Fibroblast of skin of abdomen (primary cell): Measurements from ENCODE around the gene STRN3.

ENCODE experiments used
- DNase-seq: peaks from one replicate; pipeline ENCODE4 v3.0.0-alpha.2; 2013

Gene STRN3

DNA sequence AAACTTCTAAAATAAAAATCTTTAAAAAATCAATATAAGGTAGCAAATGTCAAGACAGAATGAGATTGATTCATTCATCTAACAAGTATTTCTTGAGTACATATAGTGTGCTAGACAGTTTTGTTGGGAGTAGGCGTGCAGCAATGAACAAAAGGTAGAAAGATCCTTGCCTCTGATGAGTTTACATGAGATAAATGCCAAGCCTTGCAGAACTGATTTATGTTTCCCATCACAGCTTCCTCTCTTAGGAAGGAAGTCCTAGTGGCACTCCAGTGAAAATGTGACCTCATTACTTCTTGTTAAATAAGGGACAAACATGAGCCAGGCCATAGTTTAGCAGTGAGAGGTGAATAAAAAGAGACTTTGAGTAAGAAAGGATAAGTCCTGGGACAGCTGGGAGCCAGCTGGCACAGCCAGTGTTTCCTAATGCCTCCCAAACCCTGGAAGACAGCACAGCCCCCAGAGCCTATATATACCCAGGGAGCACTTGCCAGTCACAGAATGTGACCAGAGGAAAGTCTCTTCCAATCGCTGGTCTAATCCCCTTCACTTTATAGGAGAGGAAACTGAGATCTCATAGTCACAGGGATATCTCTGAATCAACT is 156.5 kb downstream of the STRN3 start:
- no peak for DNase-seq

DNA sequence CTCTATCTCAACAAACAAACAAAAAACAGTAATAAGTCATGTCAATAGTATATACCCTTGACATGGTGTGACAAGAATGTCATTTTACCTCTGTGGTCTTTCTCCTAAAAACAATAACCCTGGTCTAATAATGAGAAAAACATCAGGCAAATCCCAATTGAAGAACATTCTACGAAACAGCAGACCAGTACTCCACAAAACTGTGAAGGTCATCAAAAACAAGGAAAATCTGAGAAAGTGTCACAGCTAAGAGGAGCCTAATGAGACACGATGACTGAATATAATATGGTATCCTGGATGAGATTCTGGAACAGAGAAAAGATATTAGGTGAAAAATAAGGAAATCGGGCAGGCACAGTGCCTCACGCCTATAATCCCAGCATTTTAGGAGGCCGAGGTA is 157.4 kb downstream of the STRN3 start:
- no peak for DNase-seq

DNA sequence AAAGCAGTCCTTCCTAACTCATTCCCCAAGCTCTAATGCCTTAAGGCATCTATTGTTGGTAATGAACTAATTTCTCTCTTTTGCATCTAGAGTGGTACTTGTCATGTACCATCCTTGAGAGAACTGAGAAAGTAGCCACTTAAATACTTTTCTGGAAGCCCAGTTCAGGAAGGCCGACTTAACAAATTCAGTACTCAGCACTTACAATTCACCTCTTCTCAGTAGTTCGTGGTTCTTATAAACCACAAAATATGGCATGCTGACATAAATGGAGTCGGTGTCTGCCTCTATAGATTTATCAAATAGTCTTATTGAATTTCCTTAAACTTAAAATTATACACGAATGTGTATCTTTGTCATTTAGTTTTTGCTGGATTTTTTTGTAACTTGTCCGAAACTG is 161.2 kb downstream of the STRN3 start:
- DNase-seq, result no peak

DNA sequence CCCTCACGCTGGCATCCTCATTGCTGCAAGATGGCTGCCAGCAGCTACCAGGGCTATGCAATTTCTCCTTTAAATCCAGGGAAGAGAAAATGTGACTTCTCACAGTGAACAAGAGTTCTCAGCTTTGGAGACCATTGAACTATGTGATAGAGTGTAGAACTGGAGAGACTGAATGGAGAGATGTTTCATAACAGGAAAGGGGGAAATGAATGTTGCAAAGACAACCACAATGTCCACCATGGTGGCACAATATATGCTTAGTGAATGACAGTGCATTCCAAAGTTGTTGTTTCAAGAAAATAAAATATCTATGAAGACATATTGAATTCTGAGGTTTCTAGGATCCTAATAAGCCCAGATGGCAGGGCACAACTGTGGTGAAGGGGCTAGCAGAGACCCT is 165.0 kb downstream of the STRN3 start:
- DNase-seq, result no peak

DNA sequence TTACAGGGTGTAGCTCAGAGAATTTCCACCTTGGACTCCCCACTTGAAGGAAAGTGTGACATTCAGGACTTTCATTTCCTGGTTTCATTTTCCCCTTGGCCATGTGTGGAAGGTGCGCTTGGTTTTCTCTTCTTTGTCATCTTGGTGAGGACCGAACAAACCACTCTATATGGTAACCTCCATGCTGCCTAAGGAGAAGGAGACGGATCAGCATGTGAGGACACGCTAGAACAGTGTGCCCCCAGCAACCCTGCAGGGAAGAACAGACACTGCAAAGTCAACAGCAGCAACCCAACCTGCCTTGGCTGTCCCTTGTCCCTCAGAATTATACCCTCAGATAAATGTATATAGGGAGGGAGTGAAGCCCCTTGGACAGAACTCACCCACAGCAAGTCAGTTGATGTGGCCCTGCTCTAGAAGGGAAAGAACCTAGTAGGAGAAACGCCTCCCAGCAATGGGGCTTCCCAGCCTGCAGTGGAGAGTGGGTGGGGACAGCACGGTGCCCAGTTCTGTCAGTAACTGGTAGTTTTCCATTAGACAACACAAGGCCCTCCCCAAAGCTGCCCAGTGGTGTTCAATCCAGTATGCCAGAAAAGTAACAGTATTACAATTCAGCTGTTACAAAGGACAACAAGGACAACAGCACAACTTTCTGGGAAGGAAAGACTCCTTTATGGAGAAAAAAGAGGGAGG is 170.7 kb downstream of the STRN3 start:
- DNase-seq, result no peak

DNA sequence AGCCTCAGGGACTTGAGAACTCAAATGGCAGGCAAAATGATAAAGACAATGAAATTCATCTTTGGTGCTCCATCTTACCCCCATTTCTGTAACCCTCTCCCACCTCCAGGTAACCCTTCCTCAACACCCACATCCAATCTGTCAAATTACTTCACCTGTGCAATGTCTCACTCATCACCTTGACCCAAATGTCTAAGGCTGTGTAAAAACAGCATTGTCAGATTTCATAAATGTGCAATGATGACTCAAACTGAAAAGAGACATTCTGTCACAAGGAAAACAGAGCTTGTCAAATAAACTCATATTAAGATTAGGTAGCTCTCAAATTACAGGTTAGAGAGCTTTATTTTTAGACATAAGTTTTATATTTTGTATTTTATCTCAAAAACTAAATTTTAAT is 171.7 kb downstream of the STRN3 start:
- no peak for DNase-seq

DNA sequence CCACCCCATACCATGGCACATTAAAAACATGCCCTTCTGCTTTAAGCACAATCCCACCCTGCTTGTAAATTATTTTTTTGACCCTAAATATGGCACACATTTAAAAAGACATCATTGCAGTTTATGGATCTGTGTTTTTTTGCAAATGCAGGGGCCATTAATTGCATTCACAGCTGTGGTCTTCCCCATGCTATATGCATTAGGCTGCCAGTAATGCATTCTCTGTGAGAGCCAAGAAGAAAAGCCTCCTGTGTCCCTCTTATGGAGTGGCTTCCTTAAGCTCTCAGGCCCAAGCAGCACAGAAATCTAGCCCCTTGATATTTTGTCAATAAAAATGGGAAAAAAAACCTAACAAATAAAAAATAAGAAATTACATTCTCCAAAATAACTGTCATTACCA is 172.2 kb downstream of the STRN3 start:
- no peak for DNase-seq

DNA sequence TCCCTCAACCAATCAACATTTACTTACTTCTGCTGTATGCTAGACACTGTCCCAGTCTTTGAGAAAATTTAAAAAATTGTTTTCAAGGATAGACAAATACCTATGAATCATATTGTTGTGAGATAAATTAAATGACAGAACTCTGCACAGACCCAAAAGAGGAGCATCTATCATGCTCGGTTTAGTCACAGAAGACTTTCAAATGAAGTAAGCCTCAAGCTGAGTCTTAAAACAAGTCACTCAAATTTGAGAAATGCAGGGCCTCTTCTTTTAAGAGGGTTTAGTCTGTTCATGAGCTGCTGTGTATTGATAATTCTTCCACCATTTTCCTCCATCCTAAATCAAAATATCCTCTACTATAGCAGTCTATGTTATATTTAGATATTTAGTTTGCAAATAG is 176.2 kb downstream of the STRN3 start:
- no peak for DNase-seq

DNA sequence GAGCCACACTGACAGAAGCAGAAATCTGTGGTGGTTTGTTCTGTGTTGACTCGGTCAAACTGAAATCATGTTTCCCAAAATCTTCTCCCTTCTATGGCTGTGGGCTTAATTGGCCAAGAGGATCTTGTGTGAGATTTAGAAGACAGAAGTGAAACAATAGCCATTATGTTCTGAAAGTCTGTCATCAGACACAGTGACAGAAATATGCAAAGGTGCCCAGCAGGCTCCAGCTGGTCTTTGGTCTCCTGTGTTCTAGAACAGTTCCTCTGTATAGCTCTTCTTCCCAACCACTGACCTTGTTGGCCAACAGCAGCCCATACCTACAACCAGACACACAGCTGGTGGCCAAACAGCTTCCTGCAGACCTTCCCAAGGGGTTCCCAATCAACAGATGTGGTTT is 176.8 kb downstream of the STRN3 start:
- no peak for DNase-seq

DNA sequence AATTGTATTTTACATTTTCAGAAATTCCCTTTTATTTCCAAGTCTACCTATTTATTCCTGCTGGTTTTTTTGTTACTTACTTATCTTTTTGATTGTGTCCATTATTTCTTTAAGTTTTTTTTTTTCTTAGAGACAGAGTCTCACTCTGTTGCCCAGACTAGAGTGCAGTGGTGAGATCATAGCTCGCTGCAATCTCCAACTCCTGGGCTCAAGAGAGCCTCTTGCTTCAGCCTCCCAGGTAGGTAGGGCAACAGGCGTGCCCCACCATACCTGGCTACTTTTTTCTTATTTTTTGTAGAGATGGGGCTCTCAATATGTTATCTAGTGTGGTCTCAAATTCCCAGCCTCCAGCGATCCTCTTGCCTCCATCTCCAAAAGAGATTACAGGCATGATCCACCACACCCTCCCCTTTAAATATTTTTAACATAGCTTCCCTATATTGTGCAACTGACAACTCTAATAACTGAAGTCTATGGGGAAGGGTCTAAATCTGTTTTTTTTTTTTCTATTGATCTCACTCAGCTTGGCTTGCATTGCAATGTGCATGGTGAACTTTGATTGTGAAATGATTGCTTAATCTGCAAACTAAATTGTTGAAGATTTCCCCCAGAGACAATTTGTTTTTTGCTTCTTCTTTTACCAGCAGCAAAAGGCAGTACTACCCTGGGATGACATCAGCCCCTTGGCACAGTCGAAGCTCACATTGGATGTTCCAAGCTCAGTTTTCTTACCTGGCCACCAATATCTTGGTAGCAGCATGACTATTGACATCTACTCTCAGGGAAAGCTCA is 177.5 kb downstream of the STRN3 start:
- DNase-seq, result no peak
